HFFc6 (cell line): Measurements from ENCODE around the gene RIN2. TPM values are rescaled to one million over a fixed set of nuclear protein-coding genes. Genes with fewer than 3 reads are reported as not detected.
A peak's percentile ranks its signal among the peaks of the same experiment; 100 is the strongest.
"Not testable (repeated sequence)": the region's sequence is repeated elsewhere in the genome, so short reads cannot be mapped to it uniquely, and the experiment has no call there.

Source experiments
- DNase-seq: peaks from one replicate; pipeline ENCODE4 v3.0.0-alpha.2; 2018
- H3K27ac Mint-ChIP-seq: 2 replicates; pipeline ENCODE4 v1.8.0; 2020; ENCODE audit warnings: mild to moderate bottlenecking, mixed read lengths
- H3K27me3 Mint-ChIP-seq: 2 replicates; pipeline ENCODE4 v1.8.0; 2021; ENCODE audit warnings: mild to moderate bottlenecking, moderate library complexity, mixed read lengths; ENCODE audit not compliant: insufficient read depth
- H3K36me3 Mint-ChIP-seq: 2 replicates; pipeline ENCODE4 v1.8.0; 2021; ENCODE audit warnings: low read depth, mixed read lengths
- H3K4me1 Mint-ChIP-seq: 2 replicates; pipeline ENCODE4 v1.8.0; 2020; ENCODE audit warnings: low read depth, mixed read lengths
- H3K4me3 Mint-ChIP-seq: 2 replicates; pipeline ENCODE4 v1.8.0; 2020; ENCODE audit warnings: mild to moderate bottlenecking, moderate library complexity, mixed read lengths
- H3K9me3 Mint-ChIP-seq: 2 replicates; pipeline ENCODE4 v1.8.0; 2020; ENCODE audit warnings: mild to moderate bottlenecking, mixed read lengths
- CTCF ChIP-seq: fragments of 200-600 bp; sonication (generic); IDR thresholded peaks from 2 replicates; pipeline ENCODE4 v1.5.0; 2021; ENCODE audit warnings: antibody characterized with exemption, mild to moderate bottlenecking
- total RNA-seq, 6 experiments: library from RNA; stranded (reverse); fragmentation: NEBNext Ultra II Directional; extraction: Animal tissue kit (Norgen Biotek cat#: 25700); gene quantifications; 2 replicates in 1 of 6; 3 replicates in 5 of 6; pipeline ENCODE4 v1.2.3, GENCODE V29; 2021

The RIN2 gene
- total RNA-seq, 6 experiments from 2014 or later, result 41.0 to 44.0 (median 43.5) TPM

- H3K27me3 Mint-ChIP-seq, result no peaks in the 10 kb centered on the region; the same call in 1 of the 2 replicates
- TF ChIP-seq CTCF, result peak; percentile 59
- H3K27ac Mint-ChIP-seq, result no peak overlapping the region
- H3K36me3 Mint-ChIP-seq, result peaks cover 42% of the 10 kb centered on the region
- no peaks in the 10 kb centered on the region; the same call in 1 of the 2 replicates for H3K9me3 Mint-ChIP-seq
- DNase-seq, result no peak
- H3K4me3 Mint-ChIP-seq, result no peak overlapping the region
- peaks cover 29% of the 10 kb centered on the region for H3K4me1 Mint-ChIP-seq
Observed at GRCh38 chr20:19802492-19803158, 44.6 kb downstream of the RIN2 start.

DNA sequence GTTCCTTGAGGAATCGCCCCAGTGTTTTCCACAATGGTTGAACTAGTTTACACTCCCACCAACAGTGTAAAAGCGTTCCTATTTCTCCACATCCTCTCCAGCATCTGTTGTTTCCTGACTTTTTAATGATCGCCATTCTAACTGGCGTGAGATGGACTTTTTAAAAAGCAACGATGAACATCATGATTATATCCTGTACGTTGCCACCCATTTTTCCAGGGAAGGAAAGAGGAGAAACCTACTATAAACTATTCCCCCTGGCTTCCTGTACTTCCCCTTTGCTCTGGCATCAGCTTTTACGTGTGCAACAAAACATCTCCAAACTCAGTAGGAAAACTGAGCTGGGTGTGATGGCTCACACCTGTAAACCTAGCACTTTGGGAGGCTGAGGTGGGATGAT lies 48.2 kb downstream of the RIN2 start:
- H3K4me3 Mint-ChIP-seq, result not testable (repeated sequence)

GRCh38 chr20:19806806-19807190 lies 48.7 kb downstream of the RIN2 start:
- H3K4me3 Mint-ChIP-seq, result no peak overlapping the region
- H3K9me3 Mint-ChIP-seq, result no peaks in the 10 kb centered on the region; the same call in 1 of the 2 replicates
- DNase-seq, result no peak
- peaks cover 36% of the 10 kb centered on the region for H3K36me3 Mint-ChIP-seq
- H3K27ac Mint-ChIP-seq, result no peak overlapping the region
- H3K4me1 Mint-ChIP-seq, result peaks cover 45% of the 10 kb centered on the region
- TF ChIP-seq CTCF, result no peak
- H3K27me3 Mint-ChIP-seq, result no peaks in the 10 kb centered on the region; the same call in 1 of the 2 replicates

More for the DNA sequence above, 48.2 kb downstream of the RIN2 start:
- not testable (repeated sequence) for H3K27ac Mint-ChIP-seq, DNase-seq, H3K9me3 Mint-ChIP-seq, H3K27me3 Mint-ChIP-seq
- Mint-ChIP-seq H3K36me3 (peaks cover 39% of the 10 kb centered on the region), H3K4me1 (peaks cover 42% of the 10 kb centered on the region)

DNA sequence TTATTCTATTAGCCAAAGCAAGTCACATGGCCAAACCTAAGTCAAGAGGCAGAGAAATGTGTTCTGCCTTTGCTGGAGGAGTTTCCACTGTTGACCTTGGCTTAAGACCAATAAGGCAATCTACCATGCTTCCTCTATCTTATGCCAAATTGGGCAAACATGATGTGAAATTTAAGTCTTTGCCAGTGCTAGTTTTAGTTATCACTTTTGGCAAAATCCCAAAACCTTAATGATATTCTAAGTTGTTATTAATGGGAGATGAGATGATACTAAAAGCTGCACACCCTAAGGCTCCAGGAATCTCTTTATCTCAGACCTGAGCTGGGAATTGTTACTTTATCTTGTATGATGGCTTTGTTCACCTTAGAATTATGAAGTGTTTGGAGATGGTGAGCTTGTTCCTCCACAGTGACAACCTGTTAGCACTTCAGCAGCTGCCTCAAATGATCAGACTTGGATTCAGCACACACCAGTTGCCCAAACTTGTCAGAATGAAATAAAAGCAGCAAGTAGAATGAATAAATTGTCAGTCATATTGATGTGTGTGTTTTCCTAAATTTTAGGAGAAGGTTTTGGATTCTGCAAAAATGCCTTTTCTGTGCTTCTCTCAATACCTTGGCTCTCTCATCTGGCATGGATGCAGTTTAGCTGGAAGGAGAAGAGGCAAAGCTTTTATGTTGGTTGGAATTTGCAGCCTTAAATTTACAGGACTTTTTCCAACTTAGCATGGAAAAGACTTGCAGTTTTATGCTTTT lies 49.3 kb downstream of the RIN2 start:
- Mint-ChIP-seq H3K4me3 (no peak overlapping the region), H3K27me3 (no peaks in the 10 kb centered on the region; the same call in 1 of the 2 replicates), H3K9me3 (no peaks in the 10 kb centered on the region; the same call in 1 of the 2 replicates), H3K4me1 (peaks cover 45% of the 10 kb centered on the region), H3K36me3 (peaks cover 31% of the 10 kb centered on the region), H3K27ac (peak overlapping the region; percentile 46; the same call in 1 of the 2 replicates)
- no peak for TF ChIP-seq CTCF
- no peak for DNase-seq
